Keratinocyte (primary cell): ENCODE data around the gene MYH15. TPM values are rescaled to one million over a fixed set of nuclear protein-coding genes. Genes with fewer than 3 reads are reported as not detected.

Source experiments
- DNase-seq: peaks from one replicate; pipeline ENCODE4 v3.0.0-alpha.2; 2011; ENCODE audit warnings: low read depth, missing footprints, low spot score
- FAIRE-seq: peaks from 2 replicates; lab custom pipeline; 2011; peaks lifted over from hg19 to GRCh38; lab: Jason Lieb, UNC
- H2AFZ ChIP-seq: 2 replicates; pipeline ENCODE4 v1.6.0; 2012; ENCODE audit warnings: low read length, control low read depth, inconsistent platforms; ENCODE audit not compliant: control insufficient read depth
- H3K27ac ChIP-seq: 2 replicates; pipeline ENCODE4 v1.5.1; 2011; ENCODE audit warnings: low read length; ENCODE audit not compliant: control insufficient read depth, insufficient read depth
- H3K27me3 ChIP-seq: 3 replicates; pipeline ENCODE4 v1.6.0; 2011; ENCODE audit warnings: low read length; ENCODE audit not compliant: control insufficient read depth, insufficient read depth; ENCODE audit errors: extremely low read depth
- H3K36me3 ChIP-seq, 2 experiments: 2 replicates in 1 of 2; 3 replicates in 1 of 2; pipeline ENCODE4 v1.5.1; 2011; ENCODE audit warnings: low read length in 2 of 2, mild to moderate bottlenecking in 1 of 2; ENCODE audit not compliant: control insufficient read depth in 2 of 2, insufficient read depth in 2 of 2; ENCODE audit errors: extremely low read depth in 1 of 2
- H3K4me1 ChIP-seq: 3 replicates; pipeline ENCODE4 v1.5.1; 2011; ENCODE audit warnings: low read length; ENCODE audit not compliant: control insufficient read depth, insufficient read depth; ENCODE audit errors: extremely low read depth
- H3K4me2 ChIP-seq: 3 replicates; pipeline ENCODE4 v1.6.0; 2011; ENCODE audit warnings: low read depth, low read length; ENCODE audit not compliant: control insufficient read depth, insufficient read depth; ENCODE audit errors: extremely low read depth
- H3K4me3 ChIP-seq, 3 experiments: fragments of 200-600 bp in 1 of 3; sonication (generic) in 1 of 3; 2 replicates in 2 of 3; 3 replicates in 1 of 3; pipeline ENCODE4 v1.5.1; 2011 to 2016; ENCODE audit warnings: low read length in 3 of 3, mild to moderate bottlenecking in 3 of 3, control low read depth in 2 of 3, inconsistent platforms in 1 of 3, low read depth in 1 of 3, mixed read lengths in 1 of 3, mixed run types in 1 of 3, moderate library complexity in 1 of 3; ENCODE audit not compliant: control insufficient read depth in 2 of 3, insufficient read depth in 2 of 3; ENCODE audit errors: extremely low read depth in 1 of 3
- H3K79me2 ChIP-seq: 2 replicates; pipeline ENCODE4 v1.6.0; 2012; ENCODE audit warnings: low read length; ENCODE audit not compliant: control insufficient read depth, insufficient read depth
- H3K9ac ChIP-seq: 3 replicates; pipeline ENCODE4 v1.6.0; 2011; ENCODE audit warnings: low read length; ENCODE audit not compliant: control insufficient read depth, insufficient read depth; ENCODE audit errors: extremely low read depth
- H3K9me1 ChIP-seq: 3 replicates; pipeline ENCODE4 v1.6.0; 2011; ENCODE audit warnings: low read length; ENCODE audit not compliant: control insufficient read depth, insufficient read depth; ENCODE audit errors: extremely low read depth
- H3K9me3 ChIP-seq: 2 replicates; pipeline ENCODE4 v1.5.1; 2012; ENCODE audit warnings: low read depth, low read length; ENCODE audit not compliant: control insufficient read depth
- H4K20me1 ChIP-seq: 3 replicates; pipeline ENCODE4 v1.6.0; 2011; ENCODE audit warnings: low read length; ENCODE audit not compliant: control insufficient read depth, insufficient read depth; ENCODE audit errors: extremely low read depth
- CTCF ChIP-seq, 3 experiments: IDR thresholded peaks in 1 of 3; conservative IDR thresholded peaks in 1 of 3; optimal IDR thresholded peaks in 1 of 3; 2 replicates in 2 of 3; 3 replicates in 1 of 3; pipeline versions ENCODE3 to v1.5.1; 2011; ENCODE audit warnings: low read length in 3 of 3, mild to moderate bottlenecking in 3 of 3, moderate library complexity in 2 of 3, control low read depth in 1 of 3, inconsistent platforms in 1 of 3; ENCODE audit not compliant: insufficient read depth in 2 of 3; ENCODE audit errors: extremely low read depth in 1 of 3
- EZH2 ChIP-seq: IDR thresholded peaks from one replicate; pipeline ENCODE4 v1.6.1; 2012; ENCODE audit warnings: inconsistent platforms, mild to moderate bottlenecking, low read length, moderate library complexity
- dilution Hi-C: fragments of 300-500 bp; cut with MboI; formaldehyde crosslinking; loops from one replicate; pipeline ENCODE4 v1.7.0; 2020; ENCODE audit warnings: low sequenced_read_pairs; ENCODE audit not compliant: extremely low pct_ligation_motif_present
- polyA plus RNA-seq, 5 experiments: library from polyadenylated mRNA; depleted of rRNA in 3 of 5; stranded (reverse) in 3 of 5; stranded (forward) in 1 of 5; unstranded in 1 of 5; fragments of >200 nt; gene quantifications; 1 replicate in 1 of 5; 2 replicates in 3 of 5; 3 replicates in 1 of 5; pipeline versions ENCODE4 v1.2.1 to v1.2.3, GENCODE V29; 2011 to 2012; ENCODE audit warnings: missing spikeins in 2 of 5, low read depth in 1 of 5, low replicate concordance in 1 of 5

Gene MYH15
- polyA plus RNA-seq, 1 donor (not counting 4 experiments of a cell fraction or from before 2014, with no cell fraction given), result 0.87 TPM

GRCh38 chr3:108471426-108471825 lies 39.0 kb downstream of the MYH15 start:
- no peaks in the 10 kb centered on the region for H3K79me2 ChIP-seq
- peak overlapping the region; percentile 39 for H2AFZ ChIP-seq
- H3K27ac ChIP-seq, result peak overlapping the region; percentile 61
- dilution Hi-C loops, result no loop called here
- FAIRE-seq, result no peak
- H4K20me1 ChIP-seq, result no peaks in the 10 kb centered on the region
- no peaks in the 10 kb centered on the region for H3K9me3 ChIP-seq
- DNase-seq, result no peak
- no peak overlapping the region for H3K9ac ChIP-seq
- no peaks in the 10 kb centered on the region for H3K36me3 ChIP-seq
- peak overlapping the region; percentile 73 for H3K4me2 ChIP-seq
- H3K4me1 ChIP-seq, result peaks cover 26% of the 10 kb centered on the region
- TF ChIP-seq CTCF (optimal IDR thresholded peaks at IDR 0.05 in 1 of 3, IDR thresholded peaks at IDR 0.05 in 1 of 3, conservative IDR thresholded peaks at IDR 0.05 in 1 of 3; ENCODE audit: extremely low read depth in 1 of 3, insufficient read depth in 2 of 3, low read length in 3 of 3) (no peak), EZH2 (no peak)
- H3K27me3 ChIP-seq, result no peaks in the 10 kb centered on the region
- no peaks in the 10 kb centered on the region for H3K9me1 ChIP-seq
- peak overlapping the region in 1 of 3 experiments; percentile 5 for H3K4me3 ChIP-seq

- Histone ChIP-seq H3K79me2 (no peaks in the 10 kb centered on the region), H3K4me2 (no peak overlapping the region), H2AFZ (no peak overlapping the region), H3K4me1 (peaks cover 26% of the 10 kb centered on the region), H3K4me3 (no peak overlapping the region), H3K9ac (no peak overlapping the region), H3K27ac (no peak overlapping the region), H3K36me3 (no peaks in the 10 kb centered on the region), H3K9me3 (no peaks in the 10 kb centered on the region), H3K27me3 (no peaks in the 10 kb centered on the region), H3K9me1 (no peaks in the 10 kb centered on the region), H4K20me1 (no peaks in the 10 kb centered on the region)
- dilution Hi-C loops, result no loop called here
- DNase-seq (no peak), FAIRE-seq (peak; percentile 41)
- no peak for TF ChIP-seq EZH2
- TF ChIP-seq CTCF (optimal IDR thresholded peaks at IDR 0.05 in 1 of 3, IDR thresholded peaks at IDR 0.05 in 1 of 3, conservative IDR thresholded peaks at IDR 0.05 in 1 of 3; ENCODE audit: extremely low read depth in 1 of 3, insufficient read depth in 2 of 3, low read length in 3 of 3), result no peak
Measured at GRCh38 chr3:108469126-108469525, 41.3 kb downstream of the MYH15 start.
